HCT116 (cell line): ENCODE results near the gene NFX1. TPM values are rescaled to one million over a fixed set of nuclear protein-coding genes. Genes with fewer than 3 reads are reported as not detected.

ENCODE experiments used
- ATAC-seq: fragments of 200-7000 bp; cut with Tn5 transposase; 2 replicates; pipeline ENCODE4 v1.9.1; 2020; ENCODE audit warnings: mild to moderate bottlenecking, moderate library complexity
- BruUV-seq: library from RNA; stranded (reverse); fragments of 400-500 nt; replicated peaks from 2 replicates; lab custom pipeline; 2021; lab: Mats Ljungman, UMichigan
- CTCF ChIA-PET: fragments of 300-600 bp; sonication (Branson Sonifier 250); formaldehyde crosslinking; loops from one replicate; lab custom pipeline; 2021; ENCODE audit warnings: antibody characterized with exemption; lab: Charles Lee
- POLR2A ChIA-PET: fragments of 300-600, 350-600 bp; sonication (Branson Sonifier 250); formaldehyde crosslinking; loops from one replicate; lab custom pipeline; 2021; ENCODE audit warnings: antibody characterized with exemption; lab: Charles Lee
- RAD21 ChIA-PET, 2 experiments: fragments of 300-600 bp; sonication (Branson Sonifier 250); formaldehyde crosslinking; loops; one replicate each; lab custom pipeline; 2023; ENCODE audit warnings: low total read pairs in 2 of 2; ENCODE audit not compliant: uncharacterized antibody in 2 of 2, unreplicated experiment in 2 of 2, low non-redundant PET in 1 of 2; lab: Charles Lee
- DNase-seq: peaks from one replicate; pipeline ENCODE4 v3.0.0-alpha.2; 2010; ENCODE audit warnings: low read depth, low spot score
- H2AFZ ChIP-seq: fragments of 200-600 bp; shearing (Covaris generic), sonication (generic); 2 replicates; pipeline ENCODE4 v1.6.1; 2017; ENCODE audit warnings: low read depth, mixed run types, mixed read lengths, antibody characterized with exemption, low read length; ENCODE audit not compliant: poor library complexity, severe bottlenecking
- H3K27ac ChIP-seq: 2 replicates; pipeline ENCODE4 v1.5.1; 2012; ENCODE audit warnings: low read depth, low read length
- H3K27me3 ChIP-seq: fragments of 200-600 bp; sonication (generic); 2 replicates; pipeline ENCODE4 v1.6.1; 2016; ENCODE audit warnings: mixed run types, low read length, mixed read lengths; ENCODE audit not compliant: insufficient read depth
- H3K36me3 ChIP-seq, 2 experiments: fragments of 200-500 bp in 1 of 2; fragments of 200-600 bp in 1 of 2; sonication (Bioruptor generic) in 1 of 2; sonication (generic) in 1 of 2; 2 replicates each; pipeline versions ENCODE4 v1.5.1 to v1.6.1; 2014 to 2016; ENCODE audit warnings: low read length in 2 of 2, inconsistent platforms in 1 of 2, mixed read lengths in 1 of 2, mixed run types in 1 of 2; ENCODE audit not compliant: insufficient read depth in 2 of 2, control insufficient read depth in 1 of 2
- H3K4me1 ChIP-seq, 2 experiments: fragments of 200-600 bp in 1 of 2; sonication (generic) in 1 of 2; 2 replicates each; pipeline versions ENCODE4 v1.5.1 to v1.6.1; 2012 to 2017; ENCODE audit warnings: low read length in 2 of 2, inconsistent platforms in 1 of 2, mild to moderate bottlenecking in 1 of 2, mixed read lengths in 1 of 2, mixed run types in 1 of 2, moderate library complexity in 1 of 2; ENCODE audit not compliant: insufficient read depth in 2 of 2, control insufficient read depth in 1 of 2
- H3K4me2 ChIP-seq: fragments of 200-600 bp; sonication (generic); 2 replicates; pipeline ENCODE4 v1.6.1; 2017; ENCODE audit warnings: mixed run types, low read length, mixed read lengths
- H3K4me3 ChIP-seq, 2 experiments: fragments of 200-600 bp in 1 of 2; sonication (generic) in 1 of 2; replicated peaks in 1 of 2; 2 replicates each; pipeline ENCODE4 v1.5.1; 2011 to 2016; ENCODE audit warnings: low read length in 2 of 2, control low read depth in 1 of 2, low read depth in 1 of 2, mild to moderate bottlenecking in 1 of 2, mixed read lengths in 1 of 2, mixed run types in 1 of 2
- H3K79me2 ChIP-seq: fragments of 200-600 bp; sonication (generic); 2 replicates; pipeline ENCODE4 v1.6.1; 2017; ENCODE audit warnings: mild to moderate bottlenecking, mixed run types, low read length, moderate library complexity, mixed read lengths; ENCODE audit not compliant: insufficient read depth
- H3K9ac ChIP-seq: fragments of 200-600 bp; sonication (generic); 2 replicates; pipeline ENCODE4 v1.6.1; 2016; ENCODE audit warnings: low read length, mixed read lengths
- H3K9me2 ChIP-seq: fragments of 200-600 bp; sonication (generic), shearing (Covaris generic); 2 replicates; pipeline ENCODE4 v1.6.1; 2017; ENCODE audit warnings: mixed run types, mild to moderate bottlenecking, moderate library complexity; ENCODE audit not compliant: insufficient read depth
- H3K9me3 ChIP-seq, 2 experiments: fragments of 200-500 bp in 1 of 2; fragments of 200-600 bp in 1 of 2; sonication (Bioruptor generic) in 1 of 2; sonication (generic) in 1 of 2; 2 replicates each; pipeline ENCODE4 v1.6.1; 2014 to 2017; ENCODE audit warnings: low read length in 2 of 2, mixed read lengths in 2 of 2, inconsistent platforms in 1 of 2, low read depth in 1 of 2, mild to moderate bottlenecking in 1 of 2, mixed run types in 1 of 2, moderate library complexity in 1 of 2; ENCODE audit not compliant: control insufficient read depth in 1 of 2, insufficient read depth in 1 of 2
- H4K20me1 ChIP-seq: fragments of 200-600 bp; sonication (generic), shearing (Covaris generic); 2 replicates; pipeline ENCODE4 v1.6.1; 2017; ENCODE audit warnings: mixed run types, mild to moderate bottlenecking, moderate library complexity; ENCODE audit not compliant: insufficient read depth
- ATF3 ChIP-seq: IDR thresholded peaks from 2 replicates; pipeline ENCODE4 v1.6.1; 2012
- ELF1 ChIP-seq: IDR thresholded peaks from 2 replicates; pipeline ENCODE4 v1.6.1; 2012; ENCODE audit warnings: low read depth, borderline replicate concordance
- EZH2 ChIP-seq: fragments of 200-600 bp; sonication (generic); IDR thresholded peaks from 2 replicates; pipeline ENCODE4 v1.6.1; 2017; ENCODE audit warnings: antibody characterized with exemption, mixed run types
- EZH2phosphoT487 ChIP-seq: fragments of 200-600 bp; IDR thresholded peaks from 2 replicates; pipeline ENCODE4 v1.6.1; 2018; ENCODE audit warnings: antibody characterized with exemption, borderline replicate concordance
- FOSL1 ChIP-seq: IDR thresholded peaks from 2 replicates; pipeline ENCODE4 v1.6.1; 2012; ENCODE audit warnings: low read depth
- JUND ChIP-seq: IDR thresholded peaks from 2 replicates; pipeline ENCODE4 v1.6.1; 2012
- RAD21 ChIP-seq: IDR thresholded peaks from 2 replicates; pipeline ENCODE4 v1.6.1; 2012; ENCODE audit warnings: low read depth, mild to moderate bottlenecking
- SIN3A ChIP-seq: IDR thresholded peaks from 2 replicates; pipeline ENCODE4 v1.6.1; 2012; ENCODE audit warnings: low read depth
- SP1 ChIP-seq: IDR thresholded peaks from 2 replicates; pipeline ENCODE4 v1.6.1; 2012; ENCODE audit warnings: low read depth
- TCF7L2 ChIP-seq: IDR thresholded peaks from 2 replicates; pipeline ENCODE4 v1.7.0; 2011; ENCODE audit warnings: borderline replicate concordance, inconsistent platforms; ENCODE audit not compliant: insufficient read depth, insufficient read length; ENCODE audit errors: extremely low read depth
- intact Hi-C: fragments of 100-400 bp; cut with micrococcal nuclease; formaldehyde crosslinking; loops from 2 replicates; pipeline ENCODE4 v1.10.0; 2022
- total RNA-seq: library from RNA; stranded (reverse); gene quantifications from one replicate; pipeline ENCODE4 v1.2.1, GENCODE V29; 2021; ENCODE audit not compliant: unreplicated experiment
- TF ChIP-seq, protein P1 (sequence below), 3 experiments: fragments of 200-600 bp in 1 of 3; sonication (generic) in 1 of 3; IDR thresholded peaks in 2 of 3; conservative IDR thresholded peaks in 1 of 3; 2 replicates each; pipeline ENCODE4 v1.5.1; 2012 to 2017; ENCODE audit warnings: low read depth in 2 of 3, low read length in 2 of 3, antibody characterized with exemption in 1 of 3, borderline replicate concordance in 1 of 3, control low read depth in 1 of 3, mild to moderate bottlenecking in 1 of 3, mixed read lengths in 1 of 3, mixed run types in 1 of 3, moderate library complexity in 1 of 3; ENCODE audit not compliant: insufficient read depth in 1 of 3

NFX1 gene
- total RNA-seq, 1 experiment from 2014 or later: 31.7 TPM

GRCh38 chr9:33297432-33297831 is 7.1 kb downstream of the NFX1 start:
- POLR2A ChIA-PET: no interaction called here
- Histone ChIP-seq H3K27ac (no peak overlapping the region), H3K9me2 (no peaks in the 10 kb centered on the region), H3K9me3 (no peaks in the 10 kb centered on the region), H3K4me1 (no peaks in the 10 kb centered on the region), H2AFZ (no peak overlapping the region), H3K4me3 (no peak overlapping the region), H4K20me1 (no peaks in the 10 kb centered on the region), H3K9ac (no peak overlapping the region), H3K36me3 (peaks cover 61 to 65% of the 10 kb centered on the region in 2 experiments; a peak in 3 of 4 replicates), H3K79me2 (peaks cover 92% of the 10 kb centered on the region), H3K4me2 (no peak overlapping the region), H3K27me3 (no peaks in the 10 kb centered on the region)
- ATAC-seq (no peak), DNase-seq (no peak)
- no TSS peak for BruUV-seq
- RAD21 ChIA-PET: no interaction called here
- CTCF ChIA-PET: interaction anchor here (1.1 kb wide), 1 partner anchor 11 kb away, joined by 4 read pairs; no protein-coding TSS in a partner anchor
- intact Hi-C loops: no loop called here
- TF ChIP-seq EZH2phosphoT487: no peak

DNA sequence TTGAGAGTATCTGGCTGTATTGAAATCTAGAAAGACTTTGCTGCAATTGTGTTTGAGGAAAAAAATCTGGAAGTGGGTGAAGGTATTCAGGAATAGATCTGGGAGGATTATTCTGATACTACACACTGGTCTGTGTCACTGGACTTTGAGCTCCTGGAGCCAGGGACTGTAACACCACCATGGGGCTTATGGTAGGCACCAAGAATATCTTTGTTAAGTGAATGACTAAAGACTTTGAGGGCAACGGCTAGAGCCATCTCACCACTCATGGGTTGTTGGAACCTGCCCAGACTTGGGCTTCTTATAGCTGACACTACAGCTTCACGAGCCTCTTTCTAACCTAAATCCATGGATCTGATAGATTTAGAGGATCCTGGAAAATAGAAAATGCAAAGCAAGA is 10.2 kb downstream of the NFX1 start:
- no peak overlapping the region for H3K9ac ChIP-seq
- TF ChIP-seq ATF3: no peak
- TF ChIP-seq TCF7L2: no peak
- no peak for TF ChIP-seq EZH2
- no peak for TF ChIP-seq FOSL1
- TF ChIP-seq, protein P1, sequence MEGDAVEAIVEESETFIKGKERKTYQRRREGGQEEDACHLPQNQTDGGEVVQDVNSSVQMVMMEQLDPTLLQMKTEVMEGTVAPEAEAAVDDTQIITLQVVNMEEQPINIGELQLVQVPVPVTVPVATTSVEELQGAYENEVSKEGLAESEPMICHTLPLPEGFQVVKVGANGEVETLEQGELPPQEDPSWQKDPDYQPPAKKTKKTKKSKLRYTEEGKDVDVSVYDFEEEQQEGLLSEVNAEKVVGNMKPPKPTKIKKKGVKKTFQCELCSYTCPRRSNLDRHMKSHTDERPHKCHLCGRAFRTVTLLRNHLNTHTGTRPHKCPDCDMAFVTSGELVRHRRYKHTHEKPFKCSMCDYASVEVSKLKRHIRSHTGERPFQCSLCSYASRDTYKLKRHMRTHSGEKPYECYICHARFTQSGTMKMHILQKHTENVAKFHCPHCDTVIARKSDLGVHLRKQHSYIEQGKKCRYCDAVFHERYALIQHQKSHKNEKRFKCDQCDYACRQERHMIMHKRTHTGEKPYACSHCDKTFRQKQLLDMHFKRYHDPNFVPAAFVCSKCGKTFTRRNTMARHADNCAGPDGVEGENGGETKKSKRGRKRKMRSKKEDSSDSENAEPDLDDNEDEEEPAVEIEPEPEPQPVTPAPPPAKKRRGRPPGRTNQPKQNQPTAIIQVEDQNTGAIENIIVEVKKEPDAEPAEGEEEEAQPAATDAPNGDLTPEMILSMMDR (IDR thresholded peaks at IDR 0.05 in 2 of 3, conservative IDR thresholded peaks at IDR 0.05 in 1 of 3; ENCODE audit: borderline replicate concordance in 1 of 3, insufficient read depth in 1 of 3, low read depth in 2 of 3, low read length in 2 of 3): no peak
- no peak for TF ChIP-seq JUND
- TF ChIP-seq ELF1: no peak
- no peak for TF ChIP-seq SP1
- TF ChIP-seq RAD21: no peak
- no peak for TF ChIP-seq SIN3A
- TF ChIP-seq, all 23 proteins: peak for 0
- RAD21 ChIA-PET: no interaction called here
- POLR2A ChIA-PET: interaction anchor here (1.5 kb wide), 1 partner anchor 10 kb away, joined by 3 read pairs; the partner anchor contains the start of gene NFX1
- no peaks in the 10 kb centered on the region for H3K9me2 ChIP-seq
- no peaks in the 10 kb centered on the region for H4K20me1 ChIP-seq
- H3K27ac ChIP-seq: no peak overlapping the region
- BruUV-seq: no TSS peak
- DNase-seq (no peak), ATAC-seq (no peak)
- intact Hi-C loops: no loop called here
- no peak overlapping the region for H3K4me2 ChIP-seq
- no peaks in the 10 kb centered on the region for H3K9me3 ChIP-seq
- H3K79me2 ChIP-seq: peaks cover 83% of the 10 kb centered on the region
- no peaks in the 10 kb centered on the region for H3K27me3 ChIP-seq
- H2AFZ ChIP-seq: no peak overlapping the region
- no peaks in the 10 kb centered on the region for H3K4me1 ChIP-seq
- peaks cover 71 to 73% of the 10 kb centered on the region in 2 experiments for H3K36me3 ChIP-seq
- H3K4me3 ChIP-seq: no peak overlapping the region
- CTCF ChIA-PET: no interaction called here
